B cell (primary cell): ENCODE data around the gene RERE. TPM values are rescaled to one million over a fixed set of nuclear protein-coding genes. Genes with fewer than 3 reads are reported as not detected.

ENCODE experiments used
- ATAC-seq: fragments of 200-7000 bp; cut with Tn5 transposase; one replicate; pipeline ENCODE4 v1.10.0; 2021; ENCODE audit warnings: low read depth, mild to moderate bottlenecking, moderate number of reproducible peaks, moderate library complexity
- CTCF ChIA-PET: fragments of 350-600 bp; sonication (Branson Sonifier 250); formaldehyde crosslinking; loops from one replicate; lab custom pipeline; 2021; ENCODE audit warnings: antibody characterized with exemption, inconsistent platforms; lab: Charles Lee
- POLR2A ChIA-PET: fragments of 350-600 bp; sonication (Branson Sonifier 250); formaldehyde crosslinking; loops from one replicate; lab custom pipeline; 2021; ENCODE audit warnings: antibody characterized with exemption; lab: Charles Lee
- DNase-seq: peaks from one replicate; pipeline ENCODE4 v3.0.0; 2013
- H2AFZ ChIP-seq: 2 replicates; pipeline ENCODE4 v1.6.1; 2012; ENCODE audit warnings: mild to moderate bottlenecking, low read depth, low read length; ENCODE audit not compliant: insufficient read depth, poor library complexity, severe bottlenecking
- H3K27ac ChIP-seq, 2 donors: 1 replicate in 1 of 2; 2 replicates in 1 of 2; pipeline ENCODE4 v1.5.1; 2012 to 2013; ENCODE audit warnings: low read length in 2 of 2, mild to moderate bottlenecking in 2 of 2, moderate library complexity in 1 of 2
- H3K27me3 ChIP-seq, 4 experiments: fragments of 200-600 bp in 1 of 4; sonication (generic) in 1 of 4; replicated peaks in 1 of 4; 1 replicate in 2 of 4; 2 replicates in 2 of 4; pipeline versions ENCODE4 v1.6.1 to v1.7.0; 2013 to 2016; ENCODE audit warnings: low read length in 3 of 4, mild to moderate bottlenecking in 2 of 4, mixed read lengths in 1 of 4, moderate library complexity in 1 of 4; ENCODE audit not compliant: insufficient read depth in 4 of 4, control insufficient read depth in 3 of 4; ENCODE audit errors: control extremely low read depth in 1 of 4
- H3K36me3 ChIP-seq, 2 experiments: replicated peaks in 1 of 2; 1 replicate in 1 of 2; 2 replicates in 1 of 2; pipeline versions ENCODE4 v1.6.1 to v1.7.1; 2013; ENCODE audit warnings: low read length in 1 of 2; ENCODE audit not compliant: insufficient read depth in 2 of 2, control insufficient read depth in 1 of 2; ENCODE audit errors: control extremely low read depth in 1 of 2, extremely low read depth in 1 of 2
- H3K4me1 ChIP-seq, 2 donors: fragments of 200-600 bp in 1 of 2; sonication (generic) in 1 of 2; 1 replicate in 1 of 2; 2 replicates in 1 of 2; pipeline versions ENCODE4 v1.5.1 to v1.6.1; 2013 to 2017; ENCODE audit warnings: low read length in 2 of 2; ENCODE audit not compliant: control insufficient read depth in 2 of 2, insufficient read depth in 2 of 2
- H3K4me2 ChIP-seq: replicated peaks from 2 replicates; pipeline ENCODE3; 2012; ENCODE audit warnings: mild to moderate bottlenecking, low read depth, low read length; ENCODE audit not compliant: poor library complexity, severe bottlenecking
- H3K4me3 ChIP-seq, 5 experiments: fragments of 200-600 bp in 1 of 5; sonication (generic) in 1 of 5; 1 replicate in 3 of 5; 2 replicates in 2 of 5; pipeline versions ENCODE4 v1.5.1 to v1.7.0; 2011 to 2016; ENCODE audit warnings: low read length in 4 of 5, mild to moderate bottlenecking in 4 of 5, low read depth in 2 of 5, control low read depth in 1 of 5, moderate library complexity in 1 of 5; ENCODE audit not compliant: insufficient read depth in 1 of 5; ENCODE audit errors: control extremely low read depth in 1 of 5, extremely low read depth in 1 of 5
- H3K79me2 ChIP-seq: fragments of 200-600 bp; sonication (generic); one replicate; pipeline ENCODE4 v1.6.0; 2016; ENCODE audit warnings: low read length; ENCODE audit not compliant: control insufficient read depth, insufficient read depth
- H3K9ac ChIP-seq: fragments of 200-600 bp; sonication (generic); 2 replicates; pipeline ENCODE4 v1.6.1; 2017; ENCODE audit warnings: mild to moderate bottlenecking, low read length, moderate library complexity
- H3K9me3 ChIP-seq, 3 donors: one replicate each; pipeline versions ENCODE4 v1.6.1 to v1.7.1; 2013; ENCODE audit warnings: low read length in 2 of 3; ENCODE audit not compliant: control insufficient read depth in 2 of 3, insufficient read depth in 1 of 3; ENCODE audit errors: control extremely low read depth in 1 of 3
- H4K20me1 ChIP-seq: 2 replicates; pipeline ENCODE4 v1.6.0; 2012; ENCODE audit warnings: mild to moderate bottlenecking, low read length; ENCODE audit not compliant: insufficient read depth, control insufficient read depth, poor library complexity, severe bottlenecking
- H3K27ac Mint-ChIP-seq: one replicate; pipeline ENCODE4 v1.8.0; 2021; ENCODE audit warnings: mixed read lengths
- H3K27me3 Mint-ChIP-seq: one replicate; pipeline ENCODE4 v1.8.0; 2021; ENCODE audit warnings: mixed read lengths
- H3K4me1 Mint-ChIP-seq: one replicate; pipeline ENCODE4 v1.8.0; 2021; ENCODE audit warnings: mixed read lengths
- H3K4me3 Mint-ChIP-seq: one replicate; pipeline ENCODE4 v1.8.0; 2021; ENCODE audit warnings: mixed read lengths
- H3K9me3 Mint-ChIP-seq: one replicate; pipeline ENCODE4 v1.8.0; 2022; ENCODE audit warnings: mixed read lengths; ENCODE audit not compliant: insufficient read depth
- EZH2 ChIP-seq: IDR thresholded peaks from 2 replicates; pipeline ENCODE4 v1.6.1; 2012; ENCODE audit warnings: borderline replicate concordance, low read depth, mild to moderate bottlenecking, moderate library complexity, low read length; ENCODE audit not compliant: insufficient read depth, poor library complexity, severe bottlenecking
- WGBS: methylation state at CpG from one replicate; pipeline ENCODE4 v1.1.5; 2013; ENCODE audit warnings: missing lambda C conversion rate; ENCODE audit not compliant: insufficient coverage; 5-methylcytosine and 5-hydroxymethylcytosine counted together
- intact Hi-C: fragments of 100-400 bp; cut with micrococcal nuclease; formaldehyde crosslinking; loops from one replicate; pipeline ENCODE4 v1.10.0; 2022
- polyA plus RNA-seq: library from polyadenylated mRNA; depleted of rRNA; stranded (reverse); fragments of >200 nt; gene quantifications from 2 replicates; pipeline ENCODE4 v1.2.3, GENCODE V29; 2012
- total RNA-seq, 2 donors: library from RNA; stranded (reverse); fragments of 120-200 nt in 1 of 2; gene quantifications; 1 replicate in 1 of 2; 2 replicates in 1 of 2; pipeline versions ENCODE4 v1.2.3 to v1.2.4, GENCODE V29; 2013 to 2022
- TF ChIP-seq, protein P1 (sequence below): fragments of 200-600 bp; IDR thresholded peaks from one replicate; pipeline ENCODE4 v1.8.0; 2022; ENCODE audit warnings: antibody characterized with exemption, mild to moderate bottlenecking

Gene RERE
- total and polyA plus RNA-seq, 2 donors (not counting 1 experiment from before 2014, with no cell fraction given) = 27.3 to 132 TPM

DNA sequence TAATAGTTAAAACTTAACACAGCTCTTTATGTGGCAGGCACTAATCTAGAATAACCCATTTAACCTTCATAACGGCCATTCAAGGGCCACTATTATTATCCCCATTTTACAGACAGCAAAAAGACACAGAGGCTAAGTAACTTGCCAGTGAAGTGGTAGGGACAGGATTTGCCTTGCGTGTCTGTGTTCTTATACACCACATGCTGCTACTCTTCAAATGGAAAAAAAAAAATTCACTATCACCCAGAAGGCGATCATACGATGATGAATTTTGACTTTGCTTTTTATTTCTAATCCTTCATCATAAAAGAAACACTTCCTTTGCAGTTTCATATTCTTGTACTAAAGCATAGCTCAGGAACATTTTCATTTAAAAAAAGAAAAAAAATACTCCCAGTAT is 65.5 kb downstream of the RERE start:
- intact Hi-C loops = no loop called here
- H3K27ac ChIP-seq = no peak overlapping the region
- H3K9me3 ChIP-seq = no peaks in the 10 kb centered on the region
- no peaks in the 10 kb centered on the region for H3K9me3 Mint-ChIP-seq
- ChIA-PET CTCF (interaction anchor here (0.7 to 0.9 kb wide), 2 partner anchors 24 to 191 kb away, joined by 3 to 4 read pairs; no protein-coding TSS in a partner anchor), POLR2A (interaction anchor here (0.7 kb wide), 1 partner anchor 333 kb away, joined by 3 read pairs; no protein-coding TSS in a partner anchor)
- no peaks in the 10 kb centered on the region for H3K27me3 Mint-ChIP-seq
- H3K4me1 ChIP-seq = peaks cover 0 to 3% of the 10 kb centered on the region in 2 donors
- H3K79me2 ChIP-seq = peaks cover 21% of the 10 kb centered on the region
- no peaks in the 10 kb centered on the region for H3K27me3 ChIP-seq
- no CpG with 5 or more reads among the region's 4 CpGs for WGBS
- H3K4me2 ChIP-seq = no peak overlapping the region
- no peak for TF ChIP-seq EZH2
- TF ChIP-seq, protein P1, sequence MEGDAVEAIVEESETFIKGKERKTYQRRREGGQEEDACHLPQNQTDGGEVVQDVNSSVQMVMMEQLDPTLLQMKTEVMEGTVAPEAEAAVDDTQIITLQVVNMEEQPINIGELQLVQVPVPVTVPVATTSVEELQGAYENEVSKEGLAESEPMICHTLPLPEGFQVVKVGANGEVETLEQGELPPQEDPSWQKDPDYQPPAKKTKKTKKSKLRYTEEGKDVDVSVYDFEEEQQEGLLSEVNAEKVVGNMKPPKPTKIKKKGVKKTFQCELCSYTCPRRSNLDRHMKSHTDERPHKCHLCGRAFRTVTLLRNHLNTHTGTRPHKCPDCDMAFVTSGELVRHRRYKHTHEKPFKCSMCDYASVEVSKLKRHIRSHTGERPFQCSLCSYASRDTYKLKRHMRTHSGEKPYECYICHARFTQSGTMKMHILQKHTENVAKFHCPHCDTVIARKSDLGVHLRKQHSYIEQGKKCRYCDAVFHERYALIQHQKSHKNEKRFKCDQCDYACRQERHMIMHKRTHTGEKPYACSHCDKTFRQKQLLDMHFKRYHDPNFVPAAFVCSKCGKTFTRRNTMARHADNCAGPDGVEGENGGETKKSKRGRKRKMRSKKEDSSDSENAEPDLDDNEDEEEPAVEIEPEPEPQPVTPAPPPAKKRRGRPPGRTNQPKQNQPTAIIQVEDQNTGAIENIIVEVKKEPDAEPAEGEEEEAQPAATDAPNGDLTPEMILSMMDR = no peak
- peaks cover 4% of the 10 kb centered on the region for H4K20me1 ChIP-seq
- H3K9ac ChIP-seq = no peak overlapping the region
- no peak for ATAC-seq
- no peak overlapping the region for H3K4me3 ChIP-seq
- no peak overlapping the region for H3K27ac Mint-ChIP-seq
- H3K4me1 Mint-ChIP-seq = peaks cover 9% of the 10 kb centered on the region
- no peak overlapping the region for H2AFZ ChIP-seq
- no peaks in the 10 kb centered on the region for H3K36me3 ChIP-seq
- H3K4me3 Mint-ChIP-seq = no peak overlapping the region
- no peak for DNase-seq

DNA sequence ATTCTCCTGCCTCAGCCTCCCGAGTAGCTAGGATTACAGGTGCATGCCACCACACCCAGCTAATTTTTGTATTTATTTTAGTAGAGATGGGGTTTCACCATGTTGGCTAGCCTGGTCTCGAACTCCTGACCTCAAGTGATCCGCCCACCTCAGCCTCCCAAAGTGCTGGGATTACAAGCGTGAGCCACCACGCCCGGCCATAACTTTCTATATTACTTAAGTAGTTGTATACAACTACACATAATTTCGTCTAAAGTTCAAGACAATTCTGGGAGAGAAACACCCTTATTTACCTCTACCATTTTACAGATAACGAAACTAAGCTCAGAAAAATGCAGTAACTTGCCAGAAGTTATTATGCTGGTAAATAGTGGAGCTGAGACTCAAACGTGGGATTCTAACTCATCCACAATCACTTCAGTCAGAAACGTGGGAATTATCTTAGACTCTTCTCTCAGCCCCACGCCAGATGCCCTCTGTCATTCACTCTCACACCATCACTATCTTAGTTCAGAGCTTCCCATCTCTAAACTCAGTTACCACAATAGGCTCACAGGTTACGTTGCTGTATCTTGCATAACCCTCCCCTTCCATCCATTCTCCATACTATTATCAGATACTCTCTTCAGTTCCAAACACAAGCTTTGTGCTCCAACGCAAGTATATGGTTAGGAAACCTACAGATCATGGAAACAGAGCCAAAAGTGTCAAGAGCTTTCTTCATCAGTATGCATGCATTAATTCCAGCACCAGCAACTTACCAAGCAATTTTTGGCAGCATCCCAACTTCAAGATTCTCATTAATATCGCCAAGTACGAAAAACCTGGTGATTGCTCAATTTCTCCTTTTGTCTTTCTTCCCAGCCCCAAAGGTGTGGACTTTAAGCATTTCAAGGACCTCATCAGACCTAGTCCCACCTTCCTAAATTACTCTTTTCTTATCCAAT is 69.3 kb downstream of the RERE start:
- Mint-ChIP-seq H3K9me3 (no peaks in the 10 kb centered on the region), H3K4me3 (no peak overlapping the region), H3K27ac (no peak overlapping the region), H3K27me3 (no peaks in the 10 kb centered on the region), H3K4me1 (peaks cover 5% of the 10 kb centered on the region)
- no peak overlapping the region for H2AFZ ChIP-seq
- DNase-seq = no peak
- H3K9ac ChIP-seq = no peak overlapping the region
- no peaks in the 10 kb centered on the region for H3K9me3 ChIP-seq
- WGBS = 95% methylated on average over 7 of the region's 15 CpGs
- no peaks in the 10 kb centered on the region for H3K4me1 ChIP-seq
- POLR2A ChIA-PET = no interaction called here
- no peak overlapping the region for H3K27ac ChIP-seq
- no peak overlapping the region for H3K4me2 ChIP-seq
- H3K27me3 ChIP-seq = no peaks in the 10 kb centered on the region
- no peak for TF ChIP-seq EZH2
- TF ChIP-seq, protein P1 = no peak
- no peaks in the 10 kb centered on the region for H3K36me3 ChIP-seq
- intact Hi-C loops = no loop called here
- peaks cover 17% of the 10 kb centered on the region for H3K79me2 ChIP-seq
- H4K20me1 ChIP-seq = no peaks in the 10 kb centered on the region
- no peak overlapping the region for H3K4me3 ChIP-seq
- no peak for ATAC-seq
- CTCF ChIA-PET = interaction anchor here (1.0 to 1.7 kb wide), 3 partner anchors 14 to 101 kb away, joined by 4 to 5 read pairs (median 4); no protein-coding TSS in a partner anchor
